Middle frontal gyrus (tissue), 1 donor: Measurements from ENCODE around the gene GALNTL6.
"Not testable (repeated sequence)": the region's sequence is repeated elsewhere in the genome, so short reads cannot be mapped to it uniquely, and the experiment has no call there.

Experiments used
- DNase-seq: peaks from one replicate; pipeline ENCODE4 v3.0.0-alpha.2; 2015; ENCODE audit warnings: low spot score; ENCODE audit errors: extremely low spot score

GALNTL6 gene

DNA sequence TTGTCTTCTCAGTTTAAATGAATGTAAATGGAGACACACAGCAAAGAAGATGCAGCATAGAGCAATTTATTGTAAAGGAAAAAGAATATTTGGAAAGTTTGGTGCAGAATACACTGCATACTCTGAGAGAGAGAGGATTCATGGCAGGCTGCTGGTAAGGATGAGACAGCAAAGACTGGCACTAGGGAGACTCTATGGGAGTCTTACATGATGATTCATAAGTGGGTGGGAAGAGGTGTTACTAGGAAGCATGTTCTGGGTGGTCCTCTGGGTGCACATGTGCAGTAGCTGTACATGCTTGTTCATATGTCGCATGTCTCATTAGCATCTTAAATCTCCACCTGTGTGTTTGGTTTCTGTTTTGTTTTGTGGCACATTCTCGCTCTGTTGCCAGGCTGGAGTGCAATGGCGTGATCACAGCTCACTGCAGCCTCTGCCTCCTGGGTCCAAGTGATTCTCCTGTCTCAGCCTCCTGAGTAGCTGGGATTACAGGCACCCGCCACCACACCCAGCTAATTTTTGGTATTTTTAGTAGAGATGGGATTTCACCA lies 1164.4 kb downstream of the GALNTL6 start:
- not testable (repeated sequence) for DNase-seq

- DNase-seq, result no peak
Observed at GRCh38 chr4:172978848-172979247, 1165.6 kb downstream of the GALNTL6 start.

DNA sequence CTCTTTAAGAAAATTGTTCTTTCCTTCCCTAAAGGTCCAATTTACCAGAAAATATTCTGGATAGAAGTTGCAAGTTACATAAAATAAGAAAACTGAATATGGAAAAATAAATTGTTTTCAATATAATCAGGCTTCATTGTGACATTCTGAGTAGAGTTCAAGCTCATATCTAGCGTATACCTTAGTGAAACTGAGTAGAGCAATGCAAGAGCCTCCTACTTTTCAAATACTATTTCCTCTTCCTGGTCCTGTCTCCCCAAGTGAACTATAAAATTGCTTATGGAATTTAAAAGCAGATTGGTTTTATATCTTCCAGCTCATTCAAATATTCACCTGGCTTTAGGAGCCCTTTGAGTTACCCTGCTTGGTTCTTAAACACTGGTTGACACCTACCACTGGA lies 1166.1 kb downstream of the GALNTL6 start:
- DNase-seq, result no peak

DNA sequence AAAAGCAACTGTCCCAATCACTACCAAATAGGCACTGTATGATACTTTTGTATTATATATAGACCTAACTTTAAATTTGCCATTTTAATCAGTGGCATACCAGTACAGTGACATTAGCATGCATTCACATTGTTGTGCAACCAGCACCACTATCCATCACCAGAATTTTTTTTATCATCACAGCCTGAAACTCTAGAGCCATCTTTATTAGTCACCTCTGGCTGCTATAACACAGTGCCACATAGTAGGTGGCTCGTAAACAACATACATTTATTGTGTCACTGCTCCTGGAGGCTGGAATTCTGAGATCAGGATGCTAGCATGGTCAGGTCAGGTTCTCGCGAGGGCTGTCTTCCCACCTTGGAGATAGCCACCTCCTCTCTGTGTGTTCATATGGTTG lies 1167.0 kb downstream of the GALNTL6 start:
- no peak for DNase-seq

GRCh38 chr4:172982151-172982590 lies 1169.0 kb downstream of the GALNTL6 start:
- no peak for DNase-seq

DNA sequence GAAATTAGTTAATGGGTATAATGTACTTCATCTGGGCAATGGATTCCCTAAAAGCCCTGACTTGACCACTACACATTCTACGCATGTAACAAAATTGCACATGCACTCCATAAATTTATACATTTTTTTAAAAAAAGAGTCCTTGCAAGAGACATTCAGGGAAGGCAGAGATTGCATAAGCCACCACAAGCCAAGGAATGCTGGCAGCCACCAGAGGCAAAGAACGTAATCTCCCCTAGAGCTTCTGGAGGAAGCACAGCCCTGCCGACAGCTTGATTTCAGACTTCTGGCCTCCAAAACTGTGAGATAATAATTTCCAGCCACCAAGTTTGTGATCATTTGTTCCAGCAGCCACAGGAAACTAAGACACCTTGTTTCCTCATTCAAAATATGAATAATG lies 1169.8 kb downstream of the GALNTL6 start:
- DNase-seq, result no peak

DNA sequence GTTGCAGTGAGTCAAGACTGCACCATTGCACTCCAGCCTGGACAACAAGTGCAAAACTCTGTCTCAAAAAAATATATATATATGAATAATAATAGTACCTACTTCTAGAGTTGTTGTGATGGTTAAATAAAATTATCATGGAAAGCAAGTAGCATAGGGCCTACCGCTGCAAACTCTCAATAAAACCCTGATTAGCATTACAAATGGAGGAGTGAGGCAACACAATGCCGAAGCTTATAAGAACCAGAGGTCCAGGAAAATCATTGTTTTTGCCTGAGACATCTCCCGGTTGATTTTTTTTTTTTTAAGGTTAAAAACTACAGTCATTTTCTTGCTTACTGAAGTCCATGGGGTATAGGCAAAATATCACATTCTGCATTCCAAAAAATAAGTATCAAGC lies 1170.4 kb downstream of the GALNTL6 start:
- DNase-seq, result no peak

DNA sequence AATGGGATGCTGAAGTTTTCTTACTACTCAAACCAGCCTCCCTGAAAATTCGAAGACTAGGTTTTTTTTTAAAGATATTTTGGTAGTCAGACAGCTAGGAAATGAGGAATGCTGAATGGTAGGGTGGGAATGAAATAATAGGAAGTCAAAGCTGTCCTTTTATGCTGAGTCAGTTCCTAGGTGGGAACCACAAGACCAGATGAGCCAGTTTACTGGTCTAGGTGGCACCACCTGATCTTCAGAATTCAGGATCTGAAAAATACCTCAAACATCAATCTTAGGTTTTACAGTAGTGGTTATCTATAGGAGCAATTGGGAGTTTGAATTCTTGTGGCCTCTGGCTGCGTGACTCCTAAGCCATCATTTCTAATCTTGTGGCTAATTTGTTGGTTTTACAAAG lies 1172.3 kb downstream of the GALNTL6 start:
- no peak for DNase-seq

DNA sequence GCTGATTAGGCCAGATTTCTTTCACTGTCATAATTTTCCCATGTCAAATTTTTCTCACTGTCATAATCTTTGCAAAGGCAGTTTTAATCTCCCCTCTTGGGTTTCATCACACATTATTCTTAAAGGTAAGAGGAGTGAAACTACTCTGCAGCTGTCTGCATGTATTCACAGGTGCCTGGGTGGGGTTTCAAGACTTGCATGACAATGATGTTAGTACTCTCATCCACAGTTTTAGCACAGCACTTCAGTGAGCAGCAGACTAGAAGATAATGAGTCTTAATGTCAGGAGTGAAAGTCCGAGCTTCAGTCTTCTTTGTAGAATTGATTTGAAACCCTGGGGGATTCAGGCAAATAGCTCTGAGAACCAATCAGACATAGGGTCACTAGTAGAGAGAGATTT lies 1172.9 kb downstream of the GALNTL6 start:
- DNase-seq, result no peak

GRCh38 chr4:172989984-172990820 lies 1177.0 kb downstream of the GALNTL6 start:
- no peak for DNase-seq

DNA sequence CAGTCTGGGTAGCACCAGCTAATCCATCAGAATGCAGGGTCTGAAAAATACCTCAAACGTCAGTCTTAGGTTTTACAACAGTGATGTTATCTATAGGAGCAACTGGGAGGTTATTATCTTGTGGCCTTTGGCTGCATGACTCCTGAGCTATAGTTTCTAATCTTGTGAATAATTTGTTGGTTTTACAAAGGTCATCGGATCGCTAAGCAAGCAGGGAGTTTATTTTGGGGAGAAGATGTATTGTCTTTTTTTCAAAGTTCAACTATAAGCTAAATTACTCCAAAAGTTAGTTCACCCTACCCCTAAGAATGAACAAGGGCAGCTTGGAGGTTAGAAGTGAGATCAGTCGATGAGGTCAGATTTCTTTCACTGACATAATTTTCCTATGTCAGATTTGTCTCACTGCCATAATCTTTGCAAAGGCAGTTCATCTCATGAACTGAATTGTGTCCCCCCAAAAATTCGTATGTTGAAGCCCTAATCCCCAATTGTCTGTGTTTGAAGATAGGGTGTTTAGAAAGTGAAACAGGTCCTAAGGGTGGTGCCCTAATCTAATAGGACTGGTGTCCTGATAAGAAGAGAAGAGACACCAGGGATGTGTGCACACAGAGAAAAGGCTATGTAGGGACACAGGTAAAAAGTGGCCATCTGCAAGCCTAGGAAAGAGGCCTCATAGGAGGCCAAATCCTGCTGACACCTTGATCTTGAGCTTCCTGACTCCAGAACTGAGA lies 1179.6 kb downstream of the GALNTL6 start:
- no peak for DNase-seq

DNA sequence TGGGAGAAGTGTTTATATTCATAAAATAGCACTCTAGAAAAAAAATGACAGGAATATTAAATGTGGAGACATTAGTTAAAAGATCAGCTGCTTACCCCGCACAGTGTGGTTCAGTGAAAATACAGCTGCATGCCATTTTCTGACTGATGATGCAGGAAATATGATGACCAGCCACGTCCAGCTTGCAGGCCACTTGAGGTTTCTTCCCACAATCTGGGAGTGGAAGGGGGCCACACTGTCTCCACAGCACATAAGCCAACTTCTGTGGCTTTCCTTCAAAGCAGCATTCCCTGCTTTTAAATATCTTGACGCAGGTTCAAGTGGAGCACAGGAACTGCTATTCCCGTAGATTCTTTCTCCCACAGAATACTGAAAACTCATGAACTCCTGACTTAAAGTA lies 1182.0 kb downstream of the GALNTL6 start:
- no peak for DNase-seq

DNA sequence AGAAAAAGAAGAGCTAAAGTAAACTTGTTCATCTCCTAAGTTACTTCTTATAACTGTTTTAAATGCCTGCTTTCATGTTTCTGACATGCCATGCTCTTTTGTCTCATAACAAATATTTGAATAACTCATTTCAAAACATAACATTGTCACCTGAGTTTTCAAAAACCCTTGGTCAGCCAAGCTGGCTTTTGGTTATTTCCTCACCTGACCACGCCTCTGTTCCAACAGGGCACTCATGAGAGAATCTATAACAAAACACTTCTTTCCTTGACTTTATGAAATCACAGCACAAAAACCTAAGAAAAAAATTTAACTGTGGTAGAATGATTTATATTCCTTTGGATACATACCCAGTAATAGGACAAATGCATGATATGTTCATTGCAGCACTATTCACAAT lies 1182.5 kb downstream of the GALNTL6 start:
- no peak for DNase-seq

GRCh38 chr4:172996571-172997216 lies 1183.5 kb downstream of the GALNTL6 start:
- DNase-seq, result no peak

- no peak for DNase-seq
Observed at GRCh38 chr4:172997217-172997609, 1184.0 kb downstream of the GALNTL6 start.

GRCh38 chr4:172997856-172998255 lies 1184.7 kb downstream of the GALNTL6 start:
- DNase-seq, result no peak

DNA sequence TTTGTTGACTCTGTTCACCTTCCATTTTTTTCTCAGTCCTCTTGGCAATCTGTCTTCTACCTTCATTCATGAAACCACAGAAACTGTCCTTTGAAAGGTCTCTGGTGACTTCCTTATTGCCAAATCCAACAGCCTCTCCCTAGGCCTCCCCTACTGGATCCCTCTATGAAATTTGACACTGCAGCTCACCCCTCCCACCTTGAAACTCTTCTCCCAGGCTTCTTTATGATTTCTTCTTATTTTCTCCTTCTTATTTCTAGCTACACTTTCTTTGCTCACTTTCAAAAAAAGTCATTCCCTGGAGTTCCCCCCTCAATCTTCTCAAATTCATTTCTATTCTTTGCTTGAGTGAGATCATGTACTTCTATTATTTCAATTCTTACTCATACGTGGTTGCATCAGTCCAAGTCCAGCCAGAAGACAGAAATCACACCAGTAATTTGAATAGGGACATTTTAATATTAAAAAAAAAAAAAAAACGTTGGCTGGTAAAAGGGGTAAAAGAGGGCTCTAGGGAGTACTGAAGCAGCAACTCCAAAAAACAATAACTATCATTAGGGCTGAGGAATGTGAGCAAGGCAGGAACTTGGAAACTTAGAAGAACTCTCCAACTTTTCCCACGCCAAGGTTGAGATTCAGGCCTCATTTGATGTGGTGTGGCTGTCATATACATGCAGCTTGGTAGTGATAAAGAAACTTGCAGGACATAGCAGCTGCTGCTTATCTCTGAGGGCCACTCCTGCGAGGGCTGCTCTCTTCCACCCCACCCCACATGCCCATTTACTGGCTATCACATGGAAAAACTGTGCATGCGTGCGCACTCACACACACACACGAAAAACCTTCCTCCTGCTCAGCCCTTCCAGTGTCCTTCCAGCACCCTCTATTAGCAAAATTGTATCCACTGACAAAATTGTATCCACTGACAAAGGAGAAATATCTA lies 1185.6 kb downstream of the GALNTL6 start:
- no peak for DNase-seq

DNA sequence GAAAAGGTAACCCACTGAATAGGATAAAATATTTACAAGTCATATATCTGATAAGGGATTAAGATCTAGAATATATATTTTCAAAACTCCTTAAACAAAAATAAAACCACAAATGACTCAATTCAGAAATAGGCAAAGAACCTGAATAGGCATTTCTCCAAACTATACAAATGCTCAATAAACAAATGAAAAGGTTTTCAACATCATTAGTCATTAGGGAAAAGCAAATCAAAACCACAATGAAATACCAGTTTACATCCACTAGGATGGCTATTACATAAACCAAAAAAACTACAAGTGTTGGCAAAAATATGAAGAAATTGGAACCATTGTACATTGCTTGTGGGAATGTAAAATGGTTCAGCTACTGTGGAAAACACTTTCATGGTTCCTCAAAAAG lies 1188.4 kb downstream of the GALNTL6 start:
- no peak for DNase-seq

DNA sequence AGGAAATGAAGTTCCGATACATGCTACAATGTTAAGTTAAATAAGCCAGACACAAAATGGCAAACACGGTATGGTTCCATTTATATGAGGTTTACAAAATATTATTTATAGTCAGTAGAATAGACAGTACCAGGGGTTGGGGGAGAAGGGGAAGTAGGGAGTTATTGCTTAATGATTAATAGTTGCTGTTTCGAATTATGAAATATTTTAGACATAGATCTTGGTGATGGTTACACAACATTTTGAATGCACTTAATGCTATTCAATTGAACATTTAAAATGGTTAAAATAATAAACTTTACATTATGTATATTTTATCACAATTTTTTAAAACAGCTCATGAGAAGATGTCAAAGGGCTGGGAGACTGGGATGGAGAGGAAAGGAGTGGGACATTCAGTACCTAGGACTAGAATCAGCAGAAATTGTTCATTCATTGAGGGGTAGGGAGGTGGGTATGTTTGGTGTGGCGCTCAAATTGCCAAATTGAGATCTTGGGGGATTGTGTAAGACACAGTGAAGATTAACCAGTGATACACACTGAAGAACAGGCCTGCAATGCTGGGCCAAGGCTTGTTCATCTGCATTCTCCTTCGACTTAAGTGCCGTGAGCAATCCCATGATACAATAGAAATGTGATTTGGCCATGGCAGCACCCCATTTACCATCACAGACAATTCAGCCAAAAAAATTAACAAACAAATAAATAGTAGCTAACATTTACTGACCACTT lies 1189.8 kb downstream of the GALNTL6 start:
- no peak for DNase-seq
